SU-DHL-6 (cell line): Measurements from ENCODE around the gene STK32C.

Experiments used
- EZH2phosphoT487 ChIP-seq: fragments of 200-600 bp; sonication (generic), shearing (Covaris generic); conservative IDR thresholded peaks from 2 replicates; pipeline ENCODE4 v1.6.1; 2018; ENCODE audit warnings: mild to moderate bottlenecking, antibody characterized with exemption, low read length, moderate library complexity, mixed read lengths
- TF ChIP-seq, protein P1 (sequence below): fragments of 200-600 bp; sonication (generic); IDR thresholded peaks from one replicate; pipeline ENCODE4 v1.5.1; 2017; ENCODE audit warnings: antibody characterized with exemption, mild to moderate bottlenecking, low read length, moderate library complexity; ENCODE audit not compliant: insufficient read depth, poor library complexity, severe bottlenecking

DNA sequence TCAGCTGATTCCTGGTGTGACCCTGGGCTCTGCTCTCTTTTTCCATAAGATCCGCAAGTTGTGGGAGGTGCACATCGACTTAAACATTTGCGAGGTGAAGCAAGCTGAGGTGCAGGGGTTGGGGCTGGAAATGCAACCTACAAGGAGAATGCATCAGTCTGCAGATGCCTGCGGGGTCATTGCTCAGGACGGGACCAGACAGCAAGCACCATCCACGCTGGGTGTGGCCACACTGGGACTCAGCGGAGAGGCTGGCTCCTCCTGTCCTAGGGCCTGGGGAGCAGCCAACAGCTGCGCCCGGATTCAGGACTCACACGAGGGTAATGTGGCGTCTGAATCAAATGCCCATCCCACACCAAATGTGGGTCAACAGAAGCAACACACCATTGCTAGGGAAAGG lies 33.8 kb downstream of the STK32C start:
- TF ChIP-seq, protein P1, sequence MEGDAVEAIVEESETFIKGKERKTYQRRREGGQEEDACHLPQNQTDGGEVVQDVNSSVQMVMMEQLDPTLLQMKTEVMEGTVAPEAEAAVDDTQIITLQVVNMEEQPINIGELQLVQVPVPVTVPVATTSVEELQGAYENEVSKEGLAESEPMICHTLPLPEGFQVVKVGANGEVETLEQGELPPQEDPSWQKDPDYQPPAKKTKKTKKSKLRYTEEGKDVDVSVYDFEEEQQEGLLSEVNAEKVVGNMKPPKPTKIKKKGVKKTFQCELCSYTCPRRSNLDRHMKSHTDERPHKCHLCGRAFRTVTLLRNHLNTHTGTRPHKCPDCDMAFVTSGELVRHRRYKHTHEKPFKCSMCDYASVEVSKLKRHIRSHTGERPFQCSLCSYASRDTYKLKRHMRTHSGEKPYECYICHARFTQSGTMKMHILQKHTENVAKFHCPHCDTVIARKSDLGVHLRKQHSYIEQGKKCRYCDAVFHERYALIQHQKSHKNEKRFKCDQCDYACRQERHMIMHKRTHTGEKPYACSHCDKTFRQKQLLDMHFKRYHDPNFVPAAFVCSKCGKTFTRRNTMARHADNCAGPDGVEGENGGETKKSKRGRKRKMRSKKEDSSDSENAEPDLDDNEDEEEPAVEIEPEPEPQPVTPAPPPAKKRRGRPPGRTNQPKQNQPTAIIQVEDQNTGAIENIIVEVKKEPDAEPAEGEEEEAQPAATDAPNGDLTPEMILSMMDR: no peak
- no peak for TF ChIP-seq EZH2phosphoT487
